Measurements from ENCODE around the gene GPR26. TPM values are rescaled to one million over a fixed set of nuclear protein-coding genes. Genes with fewer than 3 reads are reported as not detected.

GPR26 gene
- total RNA-seq, 4 donors from 2014 or later = not detected

DNA sequence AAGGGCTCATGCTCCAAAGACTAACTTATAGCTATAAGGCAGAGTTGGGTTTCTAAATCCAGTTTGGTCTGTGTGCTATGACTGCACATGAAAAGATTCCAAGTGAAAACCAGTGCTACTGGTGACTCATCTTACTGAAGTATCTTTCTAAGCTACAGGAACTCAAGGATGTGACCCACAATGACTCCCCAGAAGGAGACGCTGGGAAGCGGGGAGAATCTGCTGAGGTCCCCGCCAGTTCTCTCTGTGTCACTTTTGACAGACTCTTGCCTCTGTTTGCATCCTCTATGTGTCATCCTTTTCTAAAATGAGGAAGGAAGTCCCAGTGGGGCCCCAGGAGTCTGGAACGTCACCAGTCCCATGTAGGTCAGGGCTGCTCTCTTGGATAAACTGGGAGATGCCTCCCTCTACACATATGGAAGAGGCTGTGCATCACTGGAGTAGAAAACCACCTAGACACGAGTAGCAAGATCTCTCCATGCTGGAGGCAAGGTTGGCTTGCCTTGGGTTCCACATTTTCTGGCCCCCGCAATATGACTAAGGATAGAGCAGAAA, 28.8 kb upstream of the GPR26 start:
- Histone ChIP-seq H3K36me3 (no peaks in the 10 kb centered on the region), H3K9me3 (no peaks in the 10 kb centered on the region), H3K4me1 (no peaks in the 10 kb centered on the region), H3K4me3 (no peak overlapping the region), H3K27ac (no peak overlapping the region), H3K27me3 (no peaks in the 10 kb centered on the region)
- intact Hi-C loops (cut with DNase I; ENCODE audit: low total_unique reads) = no loop called here
- TF ChIP-seq POLR2A (IDR thresholded peaks at IDR 0.05) = no peak
- TF ChIP-seq, protein P1, sequence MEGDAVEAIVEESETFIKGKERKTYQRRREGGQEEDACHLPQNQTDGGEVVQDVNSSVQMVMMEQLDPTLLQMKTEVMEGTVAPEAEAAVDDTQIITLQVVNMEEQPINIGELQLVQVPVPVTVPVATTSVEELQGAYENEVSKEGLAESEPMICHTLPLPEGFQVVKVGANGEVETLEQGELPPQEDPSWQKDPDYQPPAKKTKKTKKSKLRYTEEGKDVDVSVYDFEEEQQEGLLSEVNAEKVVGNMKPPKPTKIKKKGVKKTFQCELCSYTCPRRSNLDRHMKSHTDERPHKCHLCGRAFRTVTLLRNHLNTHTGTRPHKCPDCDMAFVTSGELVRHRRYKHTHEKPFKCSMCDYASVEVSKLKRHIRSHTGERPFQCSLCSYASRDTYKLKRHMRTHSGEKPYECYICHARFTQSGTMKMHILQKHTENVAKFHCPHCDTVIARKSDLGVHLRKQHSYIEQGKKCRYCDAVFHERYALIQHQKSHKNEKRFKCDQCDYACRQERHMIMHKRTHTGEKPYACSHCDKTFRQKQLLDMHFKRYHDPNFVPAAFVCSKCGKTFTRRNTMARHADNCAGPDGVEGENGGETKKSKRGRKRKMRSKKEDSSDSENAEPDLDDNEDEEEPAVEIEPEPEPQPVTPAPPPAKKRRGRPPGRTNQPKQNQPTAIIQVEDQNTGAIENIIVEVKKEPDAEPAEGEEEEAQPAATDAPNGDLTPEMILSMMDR (IDR thresholded peaks at IDR 0.05 in 4 of 5, conservative IDR thresholded peaks at IDR 0.05 in 1 of 5) = no peak
- DNase-seq (no peak), ATAC-seq (no peak)
- in situ Hi-C loops (cut with MboI; ENCODE audit: low sequenced_read_pairs in 4 of 4) = no loop called here

DNA sequence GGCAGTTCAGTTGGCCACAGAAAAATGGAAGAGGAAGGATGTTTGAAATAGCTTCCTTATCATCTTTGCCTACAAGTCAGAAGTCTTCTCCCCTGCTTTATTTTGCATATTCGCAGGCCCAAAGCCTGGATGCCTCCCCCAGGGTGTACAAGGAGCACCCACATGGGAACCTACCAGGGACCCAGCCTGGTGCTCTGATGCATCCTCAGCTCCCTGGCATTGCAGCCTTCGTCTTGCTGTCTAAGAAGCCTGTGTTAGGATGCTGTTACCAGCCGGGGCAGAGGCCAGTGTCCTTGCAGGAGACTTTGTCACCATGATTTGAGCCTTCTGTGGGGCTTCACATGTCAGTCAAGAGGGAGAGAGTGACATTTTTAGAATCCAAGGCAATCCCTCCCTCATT, 27.0 kb upstream of the GPR26 start:
- intact Hi-C loops (cut with DNase I; ENCODE audit: low total_unique reads) (no loop called here), in situ Hi-C loops (cut with MboI; ENCODE audit: low sequenced_read_pairs in 4 of 4) (no loop called here)
- TF ChIP-seq POLR2A (IDR thresholded peaks at IDR 0.05) = no peak
- TF ChIP-seq, protein P1 (IDR thresholded peaks at IDR 0.05 in 4 of 5, conservative IDR thresholded peaks at IDR 0.05 in 1 of 5) = no peak
- ATAC-seq (no peak), DNase-seq (no peak)
- peaks cover 0 to 2% (median 0%) of the 10 kb centered on the region in 3 donors for H3K27me3 ChIP-seq
- no peak overlapping the region for H3K27ac ChIP-seq
- H3K36me3 ChIP-seq = no peaks in the 10 kb centered on the region
- no peaks in the 10 kb centered on the region for H3K9me3 ChIP-seq
- no peaks in the 10 kb centered on the region for H3K4me1 ChIP-seq
- H3K4me3 ChIP-seq = no peak overlapping the region

DNA sequence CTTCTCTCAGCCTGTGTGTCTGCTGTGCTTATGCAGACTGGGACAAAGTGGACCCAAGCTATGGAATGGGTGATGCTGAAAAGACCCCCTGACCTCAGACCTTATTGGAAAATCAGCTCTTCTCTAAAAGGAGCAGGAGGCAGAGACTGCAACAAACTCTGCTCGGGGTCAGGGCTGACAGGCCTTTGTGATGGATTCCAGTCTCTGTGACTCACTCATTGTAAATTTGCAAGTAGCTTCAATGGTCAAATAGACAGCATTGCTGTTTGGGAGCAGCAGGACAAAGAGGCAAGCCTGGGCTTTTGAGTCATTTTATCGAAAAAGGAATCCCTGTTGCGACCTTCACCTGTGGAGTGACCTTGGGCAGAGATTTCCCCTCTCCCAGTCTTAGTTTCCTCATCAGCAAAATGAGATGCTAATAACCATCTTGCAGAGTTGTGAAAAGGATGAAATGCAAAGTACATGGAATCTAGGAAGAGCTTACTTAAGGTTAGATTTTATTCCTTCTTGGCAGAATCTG, 26.1 kb upstream of the GPR26 start:
- in situ Hi-C loops (cut with MboI; ENCODE audit: low sequenced_read_pairs in 4 of 4) (no loop called here), intact Hi-C loops (cut with DNase I; ENCODE audit: low total_unique reads) (no loop called here)
- no peak for DNase-seq
- ATAC-seq = no peak
- H3K36me3 ChIP-seq = no peaks in the 10 kb centered on the region
- peaks cover 0 to 3% (median 0%) of the 10 kb centered on the region in 3 donors for H3K27me3 ChIP-seq
- H3K9me3 ChIP-seq = no peaks in the 10 kb centered on the region
- no peak for TF ChIP-seq POLR2A (IDR thresholded peaks at IDR 0.05)
- TF ChIP-seq, protein P1 (IDR thresholded peaks at IDR 0.05 in 4 of 5, conservative IDR thresholded peaks at IDR 0.05 in 1 of 5) = no peak
- no peaks in the 10 kb centered on the region for H3K4me1 ChIP-seq
- H3K4me3 ChIP-seq = no peak overlapping the region
- no peak overlapping the region for H3K27ac ChIP-seq

DNA sequence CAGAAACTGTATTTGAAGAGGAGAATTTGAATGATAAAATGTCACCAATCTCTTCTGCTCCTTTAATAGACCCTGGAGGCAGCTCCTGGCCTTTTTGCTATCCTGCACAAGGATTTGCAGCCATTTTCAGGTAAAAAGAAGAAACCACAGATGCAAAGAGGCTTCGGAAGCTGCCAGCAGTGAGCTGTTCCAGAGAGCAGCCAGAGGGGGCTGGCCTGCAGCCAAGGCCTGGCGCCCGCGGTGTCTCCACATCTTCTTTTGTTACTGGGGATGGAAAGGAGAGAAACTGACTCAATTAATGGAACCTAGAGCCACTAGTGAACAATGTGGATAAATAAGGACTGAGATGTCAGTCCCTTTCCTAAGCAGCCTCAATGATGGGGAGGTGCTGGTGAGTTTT, 23.9 kb upstream of the GPR26 start:
- Histone ChIP-seq H3K36me3 (no peaks in the 10 kb centered on the region), H3K9me3 (no peaks in the 10 kb centered on the region), H3K4me3 (no peak overlapping the region), H3K27me3 (peaks cover 0 to 3% (median 0%) of the 10 kb centered on the region in 3 donors), H3K4me1 (no peaks in the 10 kb centered on the region), H3K27ac (no peak overlapping the region)
- ATAC-seq (no peak), DNase-seq (no peak)
- in situ Hi-C loops (cut with MboI; ENCODE audit: low sequenced_read_pairs in 4 of 4) (no loop called here), intact Hi-C loops (cut with DNase I; ENCODE audit: low total_unique reads) (no loop called here)
- TF ChIP-seq, protein P1 (IDR thresholded peaks at IDR 0.05 in 4 of 5, conservative IDR thresholded peaks at IDR 0.05 in 1 of 5) = no peak
- no peak for TF ChIP-seq POLR2A (IDR thresholded peaks at IDR 0.05)

DNA sequence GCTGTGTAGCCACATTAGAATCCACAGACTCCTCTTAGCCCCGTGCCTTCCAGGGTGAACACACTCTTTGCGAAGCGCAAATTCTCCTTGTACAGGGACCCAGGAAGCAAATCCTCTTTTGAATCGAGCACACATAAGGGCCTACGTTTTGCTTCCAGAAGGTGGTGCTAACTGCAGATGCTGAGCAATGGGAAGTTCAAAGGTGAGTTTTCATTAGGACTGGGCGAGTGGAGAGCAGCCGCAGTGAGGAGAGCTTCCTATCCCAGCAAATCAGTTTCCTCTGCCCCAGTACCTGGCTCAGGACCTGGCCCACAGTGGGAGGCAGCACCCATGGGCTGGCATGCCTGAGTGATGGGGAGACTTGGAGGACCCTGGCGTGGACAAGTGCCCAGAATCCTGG, 23.5 kb upstream of the GPR26 start:
- intact Hi-C loops (cut with DNase I; ENCODE audit: low total_unique reads) = no loop called here
- no peak for ATAC-seq

More for the DNA sequence above, 23.5 kb upstream of the GPR26 start:
- no peak for DNase-seq
- Histone ChIP-seq H3K4me1 (no peaks in the 10 kb centered on the region), H3K4me3 (no peak overlapping the region), H3K36me3 (no peaks in the 10 kb centered on the region), H3K27ac (no peak overlapping the region), H3K9me3 (no peaks in the 10 kb centered on the region), H3K27me3 (peaks cover 0 to 3% (median 0%) of the 10 kb centered on the region in 3 donors)
- in situ Hi-C loops (cut with MboI; ENCODE audit: low sequenced_read_pairs in 4 of 4) = no loop called here
- TF ChIP-seq, protein P1 (IDR thresholded peaks at IDR 0.05 in 4 of 5, conservative IDR thresholded peaks at IDR 0.05 in 1 of 5) = no peak
- no peak for TF ChIP-seq POLR2A (IDR thresholded peaks at IDR 0.05)

Measured in gastrocnemius medialis (tissue), 4 donors.